Sigmoid colon (tissue), 4 donors: ENCODE results near the gene IDI1.

ENCODE experiments used
- EP300 ChIP-seq, 4 donors: sonication (generic); formaldehyde crosslinking; IDR thresholded peaks; one replicate each; pipeline ENCODE4 v1.6.1; 2017; ENCODE audit warnings: antibody characterized with exemption in 4 of 4
- POLR2A ChIP-seq, 2 donors: fragments of 450-650 bp; IDR thresholded peaks; one replicate each; pipeline ENCODE4 v1.6.1; 2016; ENCODE audit warnings: antibody characterized with exemption in 2 of 2, mild to moderate bottlenecking in 2 of 2, moderate library complexity in 2 of 2
- POLR2AphosphoS5 ChIP-seq, 4 donors: sonication (generic); formaldehyde crosslinking; IDR thresholded peaks; one replicate each; pipeline ENCODE4 v1.6.1; 2017; ENCODE audit warnings: antibody characterized with exemption in 4 of 4
- TF ChIP-seq, protein P1 (sequence below), 4 experiments: fragments of 450-650 bp in 3 of 4; fragments of 200-600 bp in 1 of 4; IDR thresholded peaks; one replicate each; pipeline ENCODE4 v1.5.1; 2016 to 2019; ENCODE audit warnings: antibody characterized with exemption in 4 of 4, mild to moderate bottlenecking in 3 of 4, moderate library complexity in 2 of 4

DNA sequence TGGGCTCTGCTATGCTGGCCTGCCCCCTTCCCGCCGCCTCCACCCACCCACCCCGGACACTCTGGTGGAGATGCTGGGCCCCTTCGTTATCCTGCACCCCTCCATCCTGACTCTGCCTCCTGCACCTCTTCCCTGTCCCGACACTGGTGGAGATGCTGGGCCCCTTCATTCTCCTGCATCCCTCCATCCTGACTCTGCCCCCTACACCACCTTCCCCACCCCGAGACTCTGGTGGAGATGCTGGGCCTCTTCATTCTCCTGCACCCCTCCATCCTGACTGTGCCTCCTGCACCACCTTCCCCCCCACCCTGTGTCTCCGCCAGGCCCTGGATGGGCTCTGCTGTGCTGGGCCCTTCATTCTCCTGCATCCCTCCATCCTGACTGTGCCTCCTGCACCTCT lies 38.2 kb downstream of the IDI1 start:
- TF ChIP-seq, protein P1, sequence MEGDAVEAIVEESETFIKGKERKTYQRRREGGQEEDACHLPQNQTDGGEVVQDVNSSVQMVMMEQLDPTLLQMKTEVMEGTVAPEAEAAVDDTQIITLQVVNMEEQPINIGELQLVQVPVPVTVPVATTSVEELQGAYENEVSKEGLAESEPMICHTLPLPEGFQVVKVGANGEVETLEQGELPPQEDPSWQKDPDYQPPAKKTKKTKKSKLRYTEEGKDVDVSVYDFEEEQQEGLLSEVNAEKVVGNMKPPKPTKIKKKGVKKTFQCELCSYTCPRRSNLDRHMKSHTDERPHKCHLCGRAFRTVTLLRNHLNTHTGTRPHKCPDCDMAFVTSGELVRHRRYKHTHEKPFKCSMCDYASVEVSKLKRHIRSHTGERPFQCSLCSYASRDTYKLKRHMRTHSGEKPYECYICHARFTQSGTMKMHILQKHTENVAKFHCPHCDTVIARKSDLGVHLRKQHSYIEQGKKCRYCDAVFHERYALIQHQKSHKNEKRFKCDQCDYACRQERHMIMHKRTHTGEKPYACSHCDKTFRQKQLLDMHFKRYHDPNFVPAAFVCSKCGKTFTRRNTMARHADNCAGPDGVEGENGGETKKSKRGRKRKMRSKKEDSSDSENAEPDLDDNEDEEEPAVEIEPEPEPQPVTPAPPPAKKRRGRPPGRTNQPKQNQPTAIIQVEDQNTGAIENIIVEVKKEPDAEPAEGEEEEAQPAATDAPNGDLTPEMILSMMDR (IDR thresholded peaks at IDR 0.05), result no peak
- no peak for TF ChIP-seq POLR2AphosphoS5 (IDR thresholded peaks at IDR 0.05)
- TF ChIP-seq POLR2A (IDR thresholded peaks at IDR 0.05), result no peak
- no peak for TF ChIP-seq EP300 (IDR thresholded peaks at IDR 0.05)
